IMR-90 (cell line): ENCODE data around the gene AGAP2. TPM values are rescaled to one million over a fixed set of nuclear protein-coding genes. Genes with fewer than 3 reads are reported as not detected.

Source experiments
- ATAC-seq: fragments of 200-7000 bp; cut with Tn5 transposase; 2 replicates; pipeline ENCODE4 v1.9.1; 2020; ENCODE audit warnings: low read depth, mild to moderate bottlenecking, moderate library complexity
- BruUV-seq: library from RNA; stranded (reverse); fragments of 400-500 nt; replicated peaks from 2 replicates; lab custom pipeline; 2021; lab: Mats Ljungman, UMichigan
- CTCF ChIA-PET: fragments of 300-600 bp; formaldehyde crosslinking; extraction: SDS; loops from one replicate; lab custom pipeline; 2021; ENCODE audit warnings: antibody characterized with exemption; lab: Yijun Ruan, JAX
- POLR2A ChIA-PET: fragments of 300-600 bp; sonication (Branson Sonifier 250); formaldehyde crosslinking; loops from one replicate; lab custom pipeline; 2022; ENCODE audit warnings: antibody characterized with exemption; ENCODE audit not compliant: unreplicated experiment; lab: Charles Lee
- DNase-seq: peaks from one replicate; pipeline ENCODE4 v3.0.0; 2013
- H2AFZ ChIP-seq: replicated peaks from 2 replicates; pipeline ENCODE3; 2013; ENCODE audit warnings: low read length, mild to moderate bottlenecking; ENCODE audit not compliant: poor library complexity
- H2AK5ac ChIP-seq: 2 replicates; pipeline ENCODE4 v1.6.1; 2013; ENCODE audit warnings: low read depth, low read length, inconsistent platforms
- H2AK9ac ChIP-seq: replicated peaks from 2 replicates; pipeline ENCODE3; 2013; ENCODE audit warnings: mild to moderate bottlenecking, low read depth, low read length, moderate library complexity; ENCODE audit not compliant: poor library complexity
- H2BK120ac ChIP-seq: 2 replicates; pipeline ENCODE4 v1.6.1; 2013; ENCODE audit warnings: low read depth, low read length, inconsistent platforms
- H2BK15ac ChIP-seq: 3 replicates; pipeline ENCODE4 v1.6.1; 2013; ENCODE audit warnings: low read depth, low read length, inconsistent platforms
- H2BK20ac ChIP-seq: 2 replicates; pipeline ENCODE4 v1.6.1; 2013; ENCODE audit warnings: low read depth, mild to moderate bottlenecking, inconsistent platforms, low read length, moderate library complexity
- H2BK5ac ChIP-seq: 2 replicates; pipeline ENCODE4 v1.6.1; 2013; ENCODE audit warnings: mild to moderate bottlenecking, low read depth, low read length, inconsistent platforms; ENCODE audit not compliant: poor library complexity, severe bottlenecking
- H3K14ac ChIP-seq: replicated peaks from 2 replicates; pipeline ENCODE4 v1.6.1; 2013; ENCODE audit warnings: low read depth, low read length, inconsistent platforms
- H3K18ac ChIP-seq: 2 replicates; pipeline ENCODE4 v1.6.1; 2013; ENCODE audit warnings: low read depth, low read length, control low read depth
- H3K23ac ChIP-seq: 2 replicates; pipeline ENCODE4 v1.6.1; 2013; ENCODE audit warnings: low read depth, low read length, inconsistent platforms
- H3K27ac ChIP-seq: 2 replicates; pipeline ENCODE4 v1.5.1; 2013; ENCODE audit warnings: mild to moderate bottlenecking, control low read depth, low read length; ENCODE audit not compliant: insufficient read depth
- H3K27me3 ChIP-seq: 2 replicates; pipeline ENCODE4 v1.6.1; 2013; ENCODE audit warnings: low read length; ENCODE audit not compliant: control insufficient read depth, insufficient read depth
- H3K36me3 ChIP-seq: 2 replicates; pipeline ENCODE4 v1.6.1; 2013; ENCODE audit warnings: low read length, mixed read lengths; ENCODE audit not compliant: control insufficient read depth, insufficient read depth
- H3K4ac ChIP-seq: 2 replicates; pipeline ENCODE4 v1.6.1; 2013; ENCODE audit warnings: low read depth, low read length, inconsistent platforms
- H3K4me1 ChIP-seq: 2 replicates; pipeline ENCODE4 v1.6.1; 2013; ENCODE audit warnings: low read length, mixed read lengths; ENCODE audit not compliant: control insufficient read depth, insufficient read depth
- H3K4me2 ChIP-seq: 2 replicates; pipeline ENCODE4 v1.6.1; 2013; ENCODE audit warnings: low read depth, mild to moderate bottlenecking, control low read depth, low read length, moderate library complexity
- H3K4me3 ChIP-seq: 2 replicates; pipeline ENCODE4 v1.5.1; 2013; ENCODE audit warnings: low read depth, mild to moderate bottlenecking, control low read depth, low read length, moderate library complexity; ENCODE audit not compliant: insufficient read depth
- H3K56ac ChIP-seq: 2 replicates; pipeline ENCODE4 v1.6.1; 2013; ENCODE audit warnings: low read length, inconsistent platforms; ENCODE audit not compliant: insufficient read depth; ENCODE audit errors: extremely low read depth
- H3K79me1 ChIP-seq, 2 experiments: 2 replicates each; pipeline ENCODE4 v1.6.1; 2013; ENCODE audit warnings: low read length in 2 of 2, inconsistent platforms in 1 of 2, low read depth in 1 of 2
- H3K9ac ChIP-seq: 2 replicates; pipeline ENCODE4 v1.6.1; 2013; ENCODE audit warnings: low read depth, low read length, control low read depth
- H3K9me1 ChIP-seq: 2 replicates; pipeline ENCODE4 v1.6.1; 2013; ENCODE audit warnings: low read length, inconsistent platforms; ENCODE audit not compliant: insufficient read depth
- H3K9me3 ChIP-seq: 2 replicates; pipeline ENCODE4 v1.6.1; 2013; ENCODE audit warnings: low read length; ENCODE audit not compliant: control insufficient read depth, insufficient read depth
- H4K20me1 ChIP-seq: 2 replicates; pipeline ENCODE4 v1.6.1; 2013; ENCODE audit warnings: low read length, inconsistent platforms; ENCODE audit not compliant: insufficient read depth
- H4K5ac ChIP-seq: 2 replicates; pipeline ENCODE4 v1.6.1; 2013; ENCODE audit warnings: mild to moderate bottlenecking, low read depth, low read length, control low read depth
- H4K8ac ChIP-seq, 2 experiments: 2 replicates each; pipeline ENCODE4 v1.6.1; 2013; ENCODE audit warnings: low read depth in 2 of 2, low read length in 2 of 2, control low read depth in 1 of 2, inconsistent platforms in 1 of 2
- H4K91ac ChIP-seq: 2 replicates; pipeline ENCODE4 v1.6.1; 2013; ENCODE audit warnings: low read depth, low read length, inconsistent platforms; ENCODE audit not compliant: insufficient read depth
- CEBPB ChIP-seq: IDR thresholded peaks from 2 replicates; pipeline ENCODE4 v1.6.1; 2012; ENCODE audit warnings: low read depth, low read length, improper control_type of control experiment
- CHD1 ChIP-seq: IDR thresholded peaks from 2 replicates; pipeline ENCODE4 v1.6.1; 2012; ENCODE audit warnings: low read depth, low read length, improper control_type of control experiment
- FOS ChIP-seq: fragments of 150-350 bp; IDR thresholded peaks from 2 replicates; pipeline ENCODE4 v1.6.1; 2016; ENCODE audit warnings: low read depth, low read length
- MAFK ChIP-seq: IDR thresholded peaks from 2 replicates; pipeline ENCODE4 v1.6.1; 2012; ENCODE audit warnings: low read depth, low read length, improper control_type of control experiment
- MAZ ChIP-seq: IDR thresholded peaks from 2 replicates; pipeline ENCODE4 v1.6.1; 2012; ENCODE audit warnings: low read depth, mild to moderate bottlenecking, low read length, improper control_type of control experiment, moderate library complexity, borderline replicate concordance
- MXI1 ChIP-seq: IDR thresholded peaks from 2 replicates; pipeline ENCODE4 v1.6.1; 2012; ENCODE audit warnings: low read depth, mild to moderate bottlenecking, low read length, moderate library complexity, borderline replicate concordance
- POLR2A ChIP-seq: IDR thresholded peaks from 2 replicates; pipeline ENCODE4 v1.6.1; 2012; ENCODE audit warnings: mild to moderate bottlenecking, low read depth, low read length
- RAD21 ChIP-seq: IDR thresholded peaks from 2 replicates; pipeline ENCODE4 v1.6.1; 2012; ENCODE audit warnings: low read length, improper control_type of control experiment
- RCOR1 ChIP-seq: IDR thresholded peaks from 2 replicates; pipeline ENCODE4 v1.6.1; 2012; ENCODE audit warnings: mild to moderate bottlenecking, low read length, improper control_type of control experiment; ENCODE audit not compliant: insufficient replicate concordance
- SMC3 ChIP-seq: fragments of 150-350 bp; IDR thresholded peaks from 2 replicates; pipeline ENCODE4 v1.6.1; 2016; ENCODE audit warnings: low read depth, mild to moderate bottlenecking, antibody characterized with exemption, low read length, moderate library complexity
- WGBS, 2 experiments: methylation state at CpG; one replicate each; pipeline versions ENCODE4 v1.1.5 to v1.1.7; 2013; ENCODE audit warnings: missing lambda C conversion rate in 2 of 2; ENCODE audit not compliant: insufficient read length in 1 of 2; ENCODE audit errors: extremely low coverage in 2 of 2; 5-methylcytosine and 5-hydroxymethylcytosine counted together
- dilution Hi-C: fragments of 300-500 bp; cut with HindIII; formaldehyde crosslinking; loops from one replicate; pipeline ENCODE4 v1.14.3; 2018; ENCODE audit warnings: low sequenced_read_pairs; ENCODE audit not compliant: unreplicated experiment
- in situ Hi-C: fragments of 300-500 bp; cut with MboI; formaldehyde crosslinking; loops from 3 replicates; pipeline ENCODE4 v1.14.3; 2019; ENCODE audit warnings: low sequenced_read_pairs, inconsistent platforms, mixed read lengths
- intact Hi-C: fragments of 100-400 bp; cut with micrococcal nuclease; formaldehyde crosslinking; loops from 2 replicates; pipeline ENCODE4 v1.10.0; 2022
- polyA plus RNA-seq, 3 experiments: library from polyadenylated mRNA; depleted of rRNA; stranded (reverse); fragments of >200 nt; gene quantifications; 2 replicates each; pipeline ENCODE4 v1.2.3, GENCODE V29; 2012; ENCODE audit warnings: low replicate concordance in 1 of 3
- total RNA-seq: library from RNA; depleted of rRNA; stranded (reverse); fragments of >200 nt; gene quantifications from 2 replicates; pipeline ENCODE4 v1.2.3, GENCODE V29; 2012
- TF ChIP-seq, protein P1 (sequence below): fragments of 150-350 bp; IDR thresholded peaks from 2 replicates; pipeline ENCODE4 v1.6.1; 2017; ENCODE audit warnings: mild to moderate bottlenecking, antibody characterized with exemption, low read length, low read depth
- TF ChIP-seq, protein P2 (sequence below): fragments of 150-350 bp; IDR thresholded peaks from 2 replicates; pipeline ENCODE4 v1.6.1; 2016; ENCODE audit warnings: low read depth, mild to moderate bottlenecking, low read length, moderate library complexity, borderline replicate concordance
- TF ChIP-seq, protein P3 (sequence below): conservative IDR thresholded peaks from 2 replicates; pipeline ENCODE4 v1.5.1; 2012; ENCODE audit warnings: mild to moderate bottlenecking, low read depth, low read length, improper control_type of control experiment

AGAP2 gene
- total and polyA plus RNA-seq, 2 of the 4 experiments (the other 2 are of a cell fraction) = 0.03 to 0.18 TPM

DNA sequence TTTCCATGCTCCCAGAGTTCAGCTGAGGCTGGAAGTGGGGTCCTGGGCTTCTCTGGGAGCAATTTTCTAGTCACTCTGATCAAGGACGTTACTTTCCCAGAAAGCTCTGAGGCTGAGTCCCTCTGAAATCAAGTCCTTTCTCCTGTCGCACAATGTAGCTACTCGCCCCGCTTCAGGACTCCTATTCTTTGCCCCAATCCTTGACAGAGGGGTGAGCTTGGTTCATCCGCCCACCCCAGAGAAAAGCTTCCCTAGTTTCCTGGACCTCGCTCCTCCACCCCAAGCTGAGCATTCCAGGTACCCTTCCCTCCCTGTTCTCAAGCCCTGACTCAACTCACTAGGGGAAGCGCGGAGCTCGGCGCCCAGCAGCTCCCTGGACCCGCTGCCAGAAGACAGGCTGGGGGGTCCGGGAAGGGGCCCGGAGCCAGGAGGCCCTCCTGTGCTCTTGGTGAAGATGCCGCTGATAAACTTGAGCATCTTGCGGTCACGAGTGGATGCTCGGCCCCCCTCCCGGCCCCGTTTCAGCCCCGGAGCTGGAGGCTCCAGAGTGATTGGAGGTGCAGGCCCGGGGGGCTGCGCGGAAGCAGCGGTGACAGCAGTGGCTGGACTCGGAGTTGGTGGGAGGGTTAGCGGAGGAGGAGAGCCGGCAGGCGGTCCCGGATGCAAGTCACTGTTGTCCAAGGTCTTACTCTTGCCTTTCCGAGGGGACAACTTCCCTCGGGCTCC, 1.6 kb downstream of the AGAP2 start:
- intact Hi-C loops (loop anchor here (5.0 kb wide), 1 partner anchor 155 kb away; no protein-coding TSS in a partner anchor), in situ Hi-C loops (loop anchor here (10.0 kb wide), 1 partner anchor 152 kb away; no protein-coding TSS in a partner anchor), dilution Hi-C loops (no loop called here)
- H3K9ac ChIP-seq = no peak overlapping the region
- no peak overlapping the region for H2AK9ac ChIP-seq
- ChIA-PET POLR2A (no interaction called here), CTCF (interaction anchor here (0.5 to 1.9 kb wide), 6 partner anchors 8 to 216 kb away, joined by 3 to 6 read pairs (median 3); partner anchors contain the start of gene TSPAN31)
- H3K9me3 ChIP-seq = peaks cover 2% of the 10 kb centered on the region; the same call in 1 of the 2 replicates
- no peaks in the 10 kb centered on the region for H3K9me1 ChIP-seq
- H3K4me2 ChIP-seq = peak overlapping the region; percentile 41; the same call in 1 of the 2 replicates
- no peak overlapping the region for H4K91ac ChIP-seq
- WGBS, 2 experiments = 5% methylated on average over 11 of the region's 31 CpGs; no CpG with 5 or more reads in 1 of the 2 experiments
- H4K5ac ChIP-seq = no peak overlapping the region
- no peak overlapping the region for H3K27ac ChIP-seq
- H3K56ac ChIP-seq = no peak overlapping the region
- H2BK15ac ChIP-seq = no peak overlapping the region
- H3K4ac ChIP-seq = no peak overlapping the region
- no peak for DNase-seq
- no peaks in the 10 kb centered on the region for H3K79me1 ChIP-seq
- ATAC-seq = no peak
- H3K4me1 ChIP-seq = 0 out of 2 replicates have a peak, but pooled peaks cover 3% of the 10 kb centered on the region
- no peak overlapping the region for H3K14ac ChIP-seq
- H3K18ac ChIP-seq = no peak overlapping the region
- no peak overlapping the region for H2BK5ac ChIP-seq
- H4K8ac ChIP-seq = no peak overlapping the region
- H3K4me3 ChIP-seq = no peak overlapping the region
- H3K27me3 ChIP-seq = peaks cover 94% of the 10 kb centered on the region
- H3K23ac ChIP-seq = peak overlapping the region; percentile 89
- H2AK5ac ChIP-seq = no peak overlapping the region
- no peak overlapping the region for H2BK120ac ChIP-seq
- peak overlapping the region; percentile 87 for H2AFZ ChIP-seq
- H2BK20ac ChIP-seq = no peak overlapping the region
- H4K20me1 ChIP-seq = 0 out of 2 replicates have a peak, but pooled peaks cover 10% of the 10 kb centered on the region
- no peak for TF ChIP-seq CHD1
- TF ChIP-seq MXI1 = no peak
- no peak for TF ChIP-seq MAFK
- no peak for TF ChIP-seq SMC3
- no peak for TF ChIP-seq FOS
- TF ChIP-seq, protein P1, sequence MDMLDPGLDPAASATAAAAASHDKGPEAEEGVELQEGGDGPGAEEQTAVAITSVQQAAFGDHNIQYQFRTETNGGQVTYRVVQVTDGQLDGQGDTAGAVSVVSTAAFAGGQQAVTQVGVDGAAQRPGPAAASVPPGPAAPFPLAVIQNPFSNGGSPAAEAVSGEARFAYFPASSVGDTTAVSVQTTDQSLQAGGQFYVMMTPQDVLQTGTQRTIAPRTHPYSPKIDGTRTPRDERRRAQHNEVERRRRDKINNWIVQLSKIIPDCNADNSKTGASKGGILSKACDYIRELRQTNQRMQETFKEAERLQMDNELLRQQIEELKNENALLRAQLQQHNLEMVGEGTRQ = no peak
- TF ChIP-seq RAD21 = no peak
- TF ChIP-seq MAZ = no peak
- TF ChIP-seq POLR2A = no peak
- no peak for TF ChIP-seq RCOR1
- TF ChIP-seq, protein P2, sequence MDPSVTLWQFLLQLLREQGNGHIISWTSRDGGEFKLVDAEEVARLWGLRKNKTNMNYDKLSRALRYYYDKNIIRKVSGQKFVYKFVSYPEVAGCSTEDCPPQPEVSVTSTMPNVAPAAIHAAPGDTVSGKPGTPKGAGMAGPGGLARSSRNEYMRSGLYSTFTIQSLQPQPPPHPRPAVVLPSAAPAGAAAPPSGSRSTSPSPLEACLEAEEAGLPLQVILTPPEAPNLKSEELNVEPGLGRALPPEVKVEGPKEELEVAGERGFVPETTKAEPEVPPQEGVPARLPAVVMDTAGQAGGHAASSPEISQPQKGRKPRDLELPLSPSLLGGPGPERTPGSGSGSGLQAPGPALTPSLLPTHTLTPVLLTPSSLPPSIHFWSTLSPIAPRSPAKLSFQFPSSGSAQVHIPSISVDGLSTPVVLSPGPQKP = no peak
- TF ChIP-seq, protein P3, sequence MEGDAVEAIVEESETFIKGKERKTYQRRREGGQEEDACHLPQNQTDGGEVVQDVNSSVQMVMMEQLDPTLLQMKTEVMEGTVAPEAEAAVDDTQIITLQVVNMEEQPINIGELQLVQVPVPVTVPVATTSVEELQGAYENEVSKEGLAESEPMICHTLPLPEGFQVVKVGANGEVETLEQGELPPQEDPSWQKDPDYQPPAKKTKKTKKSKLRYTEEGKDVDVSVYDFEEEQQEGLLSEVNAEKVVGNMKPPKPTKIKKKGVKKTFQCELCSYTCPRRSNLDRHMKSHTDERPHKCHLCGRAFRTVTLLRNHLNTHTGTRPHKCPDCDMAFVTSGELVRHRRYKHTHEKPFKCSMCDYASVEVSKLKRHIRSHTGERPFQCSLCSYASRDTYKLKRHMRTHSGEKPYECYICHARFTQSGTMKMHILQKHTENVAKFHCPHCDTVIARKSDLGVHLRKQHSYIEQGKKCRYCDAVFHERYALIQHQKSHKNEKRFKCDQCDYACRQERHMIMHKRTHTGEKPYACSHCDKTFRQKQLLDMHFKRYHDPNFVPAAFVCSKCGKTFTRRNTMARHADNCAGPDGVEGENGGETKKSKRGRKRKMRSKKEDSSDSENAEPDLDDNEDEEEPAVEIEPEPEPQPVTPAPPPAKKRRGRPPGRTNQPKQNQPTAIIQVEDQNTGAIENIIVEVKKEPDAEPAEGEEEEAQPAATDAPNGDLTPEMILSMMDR = no peak
- no peak for TF ChIP-seq CEBPB
- H3K36me3 ChIP-seq = no peaks in the 10 kb centered on the region
- BruUV-seq = no TSS peak
